Adrenal gland (tissue), 5 donors: Measurements from ENCODE around the gene SLC30A4.
A peak's percentile ranks its signal among the peaks of the same experiment; 100 is the strongest.

ENCODE experiments used
- CTCF ChIP-seq, 6 experiments: fragments of 450-650 bp in 4 of 6; fragments of 200-600 bp in 2 of 6; sonication (generic) in 1 of 6; IDR thresholded peaks; 1 replicate in 5 of 6; 2 replicates in 1 of 6; pipeline versions ENCODE4 v1.5.1 to v1.8.0; 2016 to 2021; ENCODE audit warnings: antibody characterized with exemption in 6 of 6, mild to moderate bottlenecking in 2 of 6, moderate library complexity in 1 of 6
- POLR2A ChIP-seq, 2 donors: fragments of 450-650 bp; IDR thresholded peaks; one replicate each; pipeline ENCODE4 v1.6.1; 2017; ENCODE audit warnings: antibody characterized with exemption in 2 of 2, mild to moderate bottlenecking in 2 of 2, moderate library complexity in 1 of 2
- donor health status: DM: no; HTN: no; CAD: no.

- TF ChIP-seq CTCF (IDR thresholded peaks at IDR 0.05) (peak; percentile 66 to 89 (median 80)), POLR2A (IDR thresholded peaks at IDR 0.05) (no peak)
Measured at GRCh38 chr15:45457641-45458539, 64.7 kb downstream of the SLC30A4 start.
